IPS DF 4.7 (cell line): ENCODE measurements around the gene MEGF6.

ENCODE experiments used
- DNase-seq: peaks from one replicate; pipeline ENCODE4 v3.0.0-alpha.2; 2013; ENCODE audit warnings: low spot score; ENCODE audit errors: extremely low read depth

The MEGF6 gene

GRCh38 chr1:3644273-3644672 lies 33.0 kb upstream of the MEGF6 start:
- no peak for DNase-seq

GRCh38 chr1:3642919-3643675 lies 31.8 kb upstream of the MEGF6 start:
- no peak for DNase-seq

- DNase-seq, result no peak
Measured at GRCh38 chr1:3641816-3642215, 30.5 kb upstream of the MEGF6 start.

- no peak for DNase-seq
Measured at GRCh38 chr1:3641046-3641760, 29.9 kb upstream of the MEGF6 start.

GRCh38 chr1:3640121-3640837 lies 29.0 kb upstream of the MEGF6 start:
- no peak for DNase-seq

GRCh38 chr1:3639397-3639911 lies 28.1 kb upstream of the MEGF6 start:
- DNase-seq, result no peak

GRCh38 chr1:3638676-3639075 lies 27.4 kb upstream of the MEGF6 start:
- DNase-seq, result no peak

GRCh38 chr1:3638027-3638426 lies 26.7 kb upstream of the MEGF6 start:
- no peak for DNase-seq

GRCh38 chr1:3636531-3636930 lies 25.2 kb upstream of the MEGF6 start:
- no peak for DNase-seq

GRCh38 chr1:3636080-3636479 lies 24.8 kb upstream of the MEGF6 start:
- no peak for DNase-seq

GRCh38 chr1:3634059-3634800 lies 22.9 kb upstream of the MEGF6 start:
- no peak for DNase-seq

- no peak for DNase-seq
Measured at GRCh38 chr1:3633344-3634058, 22.2 kb upstream of the MEGF6 start.

GRCh38 chr1:3632716-3633343 lies 21.5 kb upstream of the MEGF6 start:
- DNase-seq, result no peak

- DNase-seq, result no peak
Measured at GRCh38 chr1:3632298-3632697, 21.0 kb upstream of the MEGF6 start.

GRCh38 chr1:3631320-3632260 lies 20.3 kb upstream of the MEGF6 start:
- no peak for DNase-seq

GRCh38 chr1:3630914-3631313 lies 19.6 kb upstream of the MEGF6 start:
- DNase-seq, result no peak

- no peak for DNase-seq
Measured at GRCh38 chr1:3630161-3630611, 18.9 kb upstream of the MEGF6 start.

GRCh38 chr1:3629561-3630160 lies 18.4 kb upstream of the MEGF6 start:
- DNase-seq, result no peak

GRCh38 chr1:3628445-3628844 lies 17.1 kb upstream of the MEGF6 start:
- DNase-seq, result no peak
